NCI-H2196 (cell line): ENCODE results near the gene TOGARAM2.

Experiments
- DNase-seq: peaks from one replicate; lab custom pipeline; 2025; ENCODE audit not compliant: unreplicated experiment; lab: John Stamatoyannopoulos, UW

Gene TOGARAM2

DNA sequence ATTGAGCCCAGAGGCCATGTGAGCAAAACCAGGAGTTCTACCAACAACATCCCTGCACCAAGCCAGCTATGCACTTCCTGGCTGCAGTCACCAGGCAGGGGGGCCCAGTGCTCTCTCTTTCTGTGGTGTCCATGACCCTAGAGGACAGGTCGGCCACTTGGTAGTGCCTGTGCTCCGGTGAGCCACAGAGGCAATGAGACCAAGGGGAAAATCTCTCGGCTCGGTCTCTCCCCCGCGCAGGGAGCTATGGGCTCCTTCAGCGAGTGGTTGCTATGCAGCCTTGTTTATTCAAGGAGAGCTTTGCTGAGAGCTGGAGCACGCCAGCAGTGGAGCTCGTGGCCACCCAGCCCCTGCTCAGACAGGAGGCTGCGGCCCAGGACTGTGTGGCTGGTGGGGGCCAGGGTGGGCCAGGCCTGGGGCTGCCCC lies at the start of gene TOGARAM2:
TOGARAM2 (plus strand) TSS at position 283 of the 426 bp plus-strand sequence. CDS start 13,537 bp downstream, outside the sequence.
- DNase-seq = no peak

DNA sequence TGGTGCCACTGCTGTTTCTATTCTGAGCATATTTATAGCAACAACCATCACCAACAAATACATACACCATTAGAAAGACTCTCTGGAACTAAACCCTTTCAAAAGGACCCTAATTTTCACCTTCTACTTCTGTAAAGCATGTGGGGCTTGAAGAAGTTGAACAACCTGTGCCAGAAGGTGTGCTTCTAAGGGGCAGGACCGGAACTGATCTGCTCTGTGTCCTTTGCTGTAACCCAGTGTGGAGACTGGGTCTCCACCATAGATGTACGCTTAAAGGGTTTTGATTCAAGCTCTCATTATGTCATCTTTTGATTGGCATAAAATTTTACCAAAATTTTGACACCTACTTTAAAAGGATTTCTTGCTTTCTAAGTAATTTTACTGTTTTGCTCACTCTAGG lies 46.3 kb upstream of the TOGARAM2 start:
- DNase-seq = no peak

DNA sequence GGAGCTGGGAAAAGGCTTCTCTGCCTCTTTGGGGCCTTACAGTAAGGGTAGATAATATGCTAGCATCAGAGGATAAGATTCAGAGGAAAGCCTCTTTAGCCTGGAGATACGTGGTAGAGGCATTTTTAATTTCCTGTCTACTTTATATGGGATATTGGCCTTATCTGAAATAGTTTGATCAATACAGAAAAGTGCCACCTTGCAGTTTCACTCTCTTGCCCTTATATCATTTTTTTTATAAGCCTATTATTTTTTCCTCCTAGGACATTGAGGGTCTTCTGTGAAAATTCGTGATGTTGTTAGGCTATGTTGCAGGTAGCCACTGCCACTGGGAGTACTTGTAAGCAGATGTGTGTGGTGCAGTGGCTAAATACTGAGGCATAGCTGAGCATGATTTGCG lies 40.1 kb upstream of the TOGARAM2 start:
- no peak for DNase-seq

DNA sequence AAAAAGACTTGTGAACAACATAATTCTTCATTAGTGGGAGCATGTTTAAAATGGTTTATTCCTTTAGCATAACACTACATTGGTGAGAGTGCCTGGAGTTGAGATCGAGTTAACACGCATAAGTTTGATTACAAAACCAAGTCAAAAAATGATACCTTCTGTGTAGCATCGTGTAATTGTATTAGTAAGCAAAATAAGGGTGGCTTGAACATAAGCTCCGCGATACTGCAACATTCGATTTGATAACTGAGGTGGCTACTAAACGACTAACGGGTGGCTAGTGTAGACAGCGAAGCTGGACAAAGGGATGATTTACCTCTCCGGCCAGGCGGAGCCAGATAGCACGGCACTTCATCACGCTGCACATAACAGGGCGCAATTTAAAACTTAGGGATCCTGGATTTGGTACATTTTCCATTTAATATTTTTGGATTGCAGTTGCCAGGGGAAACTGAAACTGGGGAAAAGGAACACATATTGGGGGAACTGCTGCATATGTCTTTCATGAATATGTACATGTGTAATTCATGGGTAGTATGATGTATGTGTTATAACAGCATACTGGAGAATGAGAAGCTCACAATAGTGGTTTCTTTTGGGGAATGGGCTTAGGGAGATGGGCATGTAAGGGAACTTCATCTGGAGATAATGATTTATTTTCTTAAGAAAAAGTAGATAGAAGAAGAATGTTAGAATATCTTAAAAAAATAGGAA lies 36.4 kb upstream of the TOGARAM2 start:
- no peak for DNase-seq

DNA sequence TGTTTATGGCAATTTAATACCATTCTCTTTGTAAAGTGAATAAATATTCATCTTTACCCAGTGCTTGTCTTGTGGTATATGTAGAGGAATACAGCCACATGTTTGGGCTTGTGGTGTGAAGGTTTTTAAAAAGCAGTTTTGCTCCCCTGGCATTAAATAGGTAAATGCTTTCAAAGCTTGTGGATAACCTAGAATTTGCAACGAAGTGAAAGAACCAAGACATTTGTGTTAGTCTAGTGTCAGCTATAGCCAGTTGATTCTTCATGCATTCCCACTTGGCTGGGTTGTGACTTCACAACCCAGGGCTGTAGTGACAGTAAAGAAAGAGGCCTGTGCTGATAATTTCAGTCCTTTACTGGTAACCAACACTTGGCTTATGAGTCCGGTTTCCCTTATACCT lies 32.9 kb upstream of the TOGARAM2 start:
- DNase-seq = no peak

DNA sequence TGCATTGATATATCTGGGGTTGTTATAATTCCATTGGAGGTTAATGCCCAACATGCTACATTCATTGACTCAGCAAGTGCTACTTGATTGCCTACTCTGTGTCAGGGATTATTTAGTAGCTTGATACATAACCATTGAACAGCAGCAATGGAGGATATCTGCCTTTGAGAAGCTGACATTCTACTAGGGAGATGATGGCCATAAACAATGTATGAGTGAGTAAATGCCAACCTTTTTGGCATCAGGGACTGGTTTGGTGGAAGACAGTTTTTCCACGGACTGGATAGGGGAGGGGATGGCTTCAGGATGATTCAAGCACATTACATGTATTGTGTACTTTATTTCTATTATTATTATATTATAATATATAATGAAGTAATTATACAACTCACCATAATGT lies 31.9 kb upstream of the TOGARAM2 start:
- no peak for DNase-seq

DNA sequence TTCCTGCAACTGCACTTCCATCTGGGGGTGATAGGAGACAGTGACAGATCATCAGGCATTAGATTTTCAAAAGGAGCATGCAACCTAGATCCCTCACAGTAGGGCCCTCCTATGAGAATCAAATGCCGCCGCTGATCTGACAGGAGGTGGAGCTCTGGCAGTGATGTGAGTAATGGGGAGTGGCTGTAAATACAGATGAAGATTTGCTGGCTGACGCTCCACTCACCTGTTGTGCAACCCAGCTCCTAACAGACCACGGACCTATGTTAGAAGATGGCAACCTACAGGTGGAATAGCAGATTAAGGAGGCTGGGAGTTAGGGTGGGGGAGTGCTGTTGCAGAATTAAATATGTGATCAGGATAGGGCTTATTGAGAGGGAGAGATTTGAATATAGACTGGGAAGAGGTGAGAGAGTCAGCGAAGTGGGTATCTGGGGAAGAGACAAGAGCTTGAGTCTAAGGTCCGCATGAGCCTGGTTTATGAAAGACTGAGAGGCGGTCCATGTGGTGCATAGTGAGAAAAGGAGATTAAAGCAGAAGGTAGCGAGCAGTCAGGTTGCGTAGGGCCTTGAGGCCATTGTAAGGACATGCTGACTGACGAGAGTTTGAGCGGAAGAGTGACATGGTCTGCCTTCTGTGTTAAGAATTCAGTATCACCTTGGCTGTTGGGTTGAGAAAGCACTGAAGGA lies 31.3 kb upstream of the TOGARAM2 start:
- DNase-seq = no peak

DNA sequence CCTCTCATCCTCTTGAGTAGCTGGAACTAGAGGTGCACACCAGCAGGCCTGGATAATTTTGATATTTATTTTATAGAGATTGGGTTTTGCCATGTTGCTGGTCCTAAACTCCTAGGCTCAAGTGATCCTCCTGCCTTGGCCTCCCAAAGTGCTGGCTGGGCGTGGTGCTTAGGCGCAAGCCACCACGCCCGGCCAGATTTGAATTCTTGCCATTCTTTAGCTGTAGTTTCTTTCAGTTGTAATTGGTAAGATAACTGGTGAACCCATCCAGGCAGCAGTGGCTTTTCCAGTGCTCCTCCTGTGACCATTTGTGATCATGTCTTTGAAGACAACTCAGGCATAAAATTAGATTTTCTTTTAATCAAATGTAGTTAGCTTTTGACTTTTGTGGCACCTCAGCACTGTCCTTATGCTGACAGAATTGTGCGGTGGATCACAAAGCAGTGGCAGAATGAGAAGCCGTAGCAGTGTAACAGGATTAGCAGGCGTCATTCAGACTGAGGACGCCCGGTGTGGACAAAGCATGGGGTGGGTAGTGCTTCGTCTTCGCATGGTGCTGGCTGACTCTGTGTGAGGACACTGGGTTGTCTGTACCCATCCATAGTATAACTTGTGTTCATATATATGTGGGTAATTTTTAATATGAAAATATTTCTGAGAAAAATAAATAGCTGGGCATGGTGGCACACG lies 30.0 kb upstream of the TOGARAM2 start:
- DNase-seq = no peak

DNA sequence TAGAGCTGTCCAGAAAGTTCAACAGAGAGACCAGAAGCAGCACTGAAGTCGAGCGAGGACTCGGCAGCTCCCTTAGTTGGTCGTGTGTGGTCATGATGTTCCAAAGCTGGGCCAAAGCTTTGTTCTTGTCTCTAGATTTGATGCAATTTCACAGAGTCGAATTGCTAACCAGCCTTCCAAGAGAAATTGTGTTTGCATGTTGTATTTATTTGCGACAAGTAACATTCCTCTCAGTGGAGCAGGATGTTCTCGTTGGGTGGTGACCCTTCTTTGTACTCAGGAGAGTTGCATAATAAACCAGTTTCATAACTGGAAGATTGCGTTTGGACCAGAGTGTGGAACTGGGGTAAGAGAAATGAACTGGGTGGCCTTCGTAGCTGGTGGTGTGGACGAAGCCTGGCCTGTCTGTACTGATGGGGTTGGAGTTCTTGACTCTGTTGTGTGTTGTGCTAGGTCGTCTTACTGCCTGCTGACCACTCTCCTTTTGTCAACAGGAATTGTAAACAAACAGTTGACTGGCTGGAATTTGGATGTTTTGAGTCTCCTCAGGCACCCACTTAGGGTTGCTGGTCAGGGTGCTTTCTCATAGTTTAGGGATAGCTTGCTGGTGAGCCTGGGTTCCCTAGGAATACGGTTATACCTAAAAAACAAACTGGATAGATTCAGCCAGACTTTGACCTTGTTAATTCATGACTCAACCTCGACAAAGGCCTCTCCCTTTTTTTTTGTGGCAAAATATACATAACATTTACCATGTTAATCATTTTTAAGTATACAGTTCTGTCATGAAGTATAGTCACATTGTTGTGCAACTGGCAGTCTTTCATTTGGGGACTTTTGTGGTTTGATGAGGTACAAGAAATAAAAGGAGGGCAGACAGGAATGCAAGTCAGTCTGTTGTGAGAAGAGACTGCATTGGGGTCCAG lies 28.9 kb upstream of the TOGARAM2 start:
- DNase-seq = no peak

DNA sequence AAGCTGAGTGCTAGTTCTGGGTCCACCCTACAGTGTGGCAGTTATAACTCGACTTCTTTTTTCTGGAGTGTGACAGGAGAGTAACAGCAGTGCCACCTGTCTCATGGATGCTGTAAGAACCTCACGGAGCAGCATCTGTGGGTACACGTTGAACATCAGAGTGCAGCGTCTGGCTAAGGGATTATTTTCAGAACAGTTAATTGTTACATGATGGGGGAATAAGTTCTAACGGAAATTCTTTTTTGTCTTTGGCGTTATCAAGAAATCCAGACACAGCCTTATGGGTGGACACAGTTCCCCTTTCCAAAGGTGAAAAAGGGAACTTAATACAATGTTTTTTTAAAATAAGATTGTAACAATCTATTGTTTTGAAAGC lies 28.3 kb upstream of the TOGARAM2 start:
- no peak for DNase-seq

DNA sequence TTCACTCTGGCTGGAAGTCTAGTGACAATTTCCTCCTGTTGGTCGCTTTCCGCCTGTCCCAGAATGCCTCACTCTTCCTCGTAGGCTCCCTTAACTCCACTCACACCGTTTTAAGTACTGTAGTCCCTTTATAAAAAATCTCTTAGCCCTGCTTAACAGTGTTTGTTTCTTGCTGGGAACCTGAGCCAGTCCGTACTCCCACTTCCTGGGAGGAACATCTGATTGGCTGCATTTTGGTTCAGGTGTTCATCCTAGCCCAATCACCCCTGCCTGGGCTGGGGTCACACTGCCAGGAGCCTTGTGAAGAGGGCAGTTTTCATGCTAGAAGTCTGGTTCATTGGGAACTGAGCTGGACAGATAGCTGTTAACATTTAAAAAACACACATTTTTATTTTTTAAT lies 25.6 kb upstream of the TOGARAM2 start:
- no peak for DNase-seq

DNA sequence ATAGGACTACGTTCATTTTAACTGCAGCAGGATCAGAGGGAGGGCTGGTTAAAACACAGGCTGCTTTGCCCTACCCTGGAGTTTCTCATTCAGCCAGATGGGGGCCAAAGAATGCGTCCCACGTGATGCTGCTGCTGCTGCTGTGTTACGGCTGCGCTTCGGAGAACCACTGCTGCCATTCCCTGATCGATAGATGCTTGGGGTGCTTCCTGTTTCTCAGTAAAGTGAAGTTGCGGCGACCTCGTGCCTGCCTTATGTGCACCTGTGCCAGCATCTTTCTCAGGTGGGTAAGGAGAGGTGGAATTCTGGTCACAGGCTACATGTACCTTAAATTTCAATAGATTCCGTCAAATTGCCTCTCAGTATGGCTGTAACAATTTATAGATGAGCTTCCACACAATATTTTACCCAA lies 24.7 kb upstream of the TOGARAM2 start:
- DNase-seq = no peak

DNA sequence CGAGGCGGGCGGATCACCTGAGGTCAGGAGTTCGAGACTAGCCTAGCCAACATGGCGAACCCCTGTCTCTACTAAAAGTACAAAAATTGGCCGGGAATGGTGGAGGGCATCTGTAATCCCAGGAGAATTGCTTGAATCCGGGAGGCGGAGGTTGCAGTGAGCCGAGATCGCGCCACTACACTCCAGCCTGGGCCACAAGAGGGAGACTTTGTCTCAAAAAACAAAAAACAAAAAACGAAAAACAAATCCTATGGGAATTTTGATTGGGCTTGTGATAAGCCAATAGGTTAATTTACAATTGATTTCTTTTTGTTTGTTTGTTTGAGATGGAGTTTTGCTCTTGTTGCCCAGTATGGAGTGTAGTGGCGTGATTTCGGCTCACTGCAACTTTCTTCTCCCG lies 24.2 kb upstream of the TOGARAM2 start:
- no peak for DNase-seq

DNA sequence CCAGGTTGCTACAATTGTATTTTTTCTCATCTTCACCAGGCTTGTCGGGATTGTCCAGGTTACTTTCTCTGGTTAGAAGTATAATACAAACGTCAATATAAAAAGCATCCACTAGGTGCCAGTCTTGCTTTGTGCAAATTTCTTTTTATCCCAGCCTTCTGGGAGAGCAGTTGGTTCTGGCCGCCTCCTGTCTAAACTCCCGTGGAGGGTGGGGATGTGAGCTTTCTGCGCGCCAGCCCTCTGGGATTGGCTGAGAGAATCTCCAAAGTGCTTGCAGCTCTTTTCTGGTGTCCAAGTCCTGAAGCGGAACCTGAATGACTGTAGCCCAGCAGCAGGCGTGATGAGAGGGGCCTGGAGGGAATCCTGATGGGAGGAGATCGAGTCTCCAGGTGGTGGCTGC lies 22.4 kb upstream of the TOGARAM2 start:
- DNase-seq = peak; percentile 70

DNA sequence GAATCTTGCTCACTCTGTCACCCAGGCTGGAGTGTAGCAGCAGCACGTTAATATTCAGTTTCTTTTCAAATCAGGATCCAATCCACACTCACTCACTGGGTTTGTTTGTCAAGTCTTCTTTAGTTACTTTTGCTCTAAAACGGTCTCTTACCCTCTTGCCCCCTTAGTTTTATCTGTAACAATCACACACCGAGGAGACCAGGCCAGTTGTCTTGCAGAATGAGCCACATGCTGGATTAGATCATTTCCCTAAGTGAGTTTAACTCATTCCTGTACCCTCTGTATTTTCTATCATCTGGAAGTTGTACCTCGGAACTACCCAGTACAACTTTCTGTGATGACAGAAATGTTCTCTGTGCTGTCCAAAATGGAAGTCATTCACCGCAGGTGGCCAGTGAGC lies 20.7 kb upstream of the TOGARAM2 start:
- DNase-seq = no peak

DNA sequence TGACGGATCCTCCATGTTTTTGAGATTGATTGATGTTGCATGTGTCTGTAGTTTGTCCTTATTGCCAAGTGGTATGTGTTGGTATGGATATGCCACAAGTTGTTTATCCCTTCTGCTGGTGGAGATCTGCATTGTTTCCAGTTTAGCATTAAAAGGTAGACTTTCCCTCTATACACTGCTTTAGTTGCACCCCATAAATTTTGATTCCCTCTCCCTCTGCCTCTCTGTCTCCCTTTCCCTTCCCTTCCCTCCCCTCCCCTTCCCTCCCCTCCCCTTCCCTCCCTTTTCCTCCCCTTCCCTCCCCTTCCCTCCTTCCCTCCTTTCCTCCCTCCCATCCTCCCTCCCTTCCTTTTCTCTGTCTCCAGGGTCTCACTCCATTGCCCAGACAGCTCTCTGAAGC lies 18.6 kb upstream of the TOGARAM2 start:
- no peak for DNase-seq

DNA sequence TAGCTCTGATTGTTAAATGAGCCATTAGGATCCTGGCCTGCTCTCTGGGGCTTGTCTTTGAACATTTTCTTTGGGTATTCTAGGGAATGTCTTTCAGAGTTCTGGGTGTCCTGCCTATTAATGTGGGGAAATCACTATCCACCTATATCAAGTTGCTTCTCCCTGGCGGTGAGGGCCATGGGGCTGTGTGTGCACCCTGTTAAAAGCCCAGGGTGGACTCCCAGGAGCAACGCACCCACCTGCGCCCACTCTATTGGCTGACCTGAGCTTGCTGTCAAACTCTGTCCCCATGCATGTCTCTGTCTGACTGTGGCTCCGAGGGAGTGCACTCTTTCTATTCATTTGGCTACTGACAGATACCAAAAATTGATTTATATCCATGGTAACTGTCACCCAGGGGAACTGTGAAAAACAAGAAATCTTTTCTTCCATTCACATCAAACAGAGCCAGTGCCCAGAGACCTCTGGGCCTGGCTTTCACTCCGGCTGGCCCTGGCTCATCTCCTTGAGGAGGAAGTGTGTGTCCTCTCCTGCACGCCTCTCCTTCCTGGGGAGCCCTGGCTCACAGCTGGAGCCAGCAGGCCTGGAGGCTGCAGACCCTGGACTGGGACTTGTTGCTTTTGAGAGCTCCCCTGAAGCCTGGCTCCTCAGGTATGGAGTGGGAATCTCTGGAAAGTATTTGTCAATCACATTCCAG lies 10.5 kb upstream of the TOGARAM2 start:
- DNase-seq = no peak

DNA sequence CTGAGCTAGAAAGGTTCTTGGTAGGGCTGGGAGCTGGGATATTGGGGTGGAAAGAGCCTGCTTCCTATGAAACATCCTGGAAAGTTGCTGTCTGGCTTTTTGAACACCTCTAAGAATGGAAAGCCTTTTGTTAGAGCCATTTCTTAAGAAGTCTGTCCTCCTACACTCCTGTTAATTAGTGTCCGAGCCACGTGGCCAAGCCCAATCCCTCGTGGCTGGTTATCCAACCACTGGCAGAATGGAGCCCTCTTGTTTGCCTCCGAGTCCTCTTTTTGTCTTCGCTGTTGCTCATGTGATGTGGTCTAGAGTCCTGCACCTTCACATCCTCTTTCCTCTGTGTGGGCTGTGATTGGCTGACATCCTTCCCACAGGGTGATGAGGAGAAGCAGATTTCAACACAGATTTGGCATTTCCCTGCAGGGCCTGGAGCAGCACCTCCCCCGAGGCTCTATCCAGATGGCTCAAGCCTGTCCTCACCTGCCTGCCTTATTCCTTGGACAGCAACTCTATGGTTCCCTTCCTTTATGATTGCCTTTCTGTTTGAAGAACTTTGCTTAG lies 8.2 kb upstream of the TOGARAM2 start:
- DNase-seq = no peak

DNA sequence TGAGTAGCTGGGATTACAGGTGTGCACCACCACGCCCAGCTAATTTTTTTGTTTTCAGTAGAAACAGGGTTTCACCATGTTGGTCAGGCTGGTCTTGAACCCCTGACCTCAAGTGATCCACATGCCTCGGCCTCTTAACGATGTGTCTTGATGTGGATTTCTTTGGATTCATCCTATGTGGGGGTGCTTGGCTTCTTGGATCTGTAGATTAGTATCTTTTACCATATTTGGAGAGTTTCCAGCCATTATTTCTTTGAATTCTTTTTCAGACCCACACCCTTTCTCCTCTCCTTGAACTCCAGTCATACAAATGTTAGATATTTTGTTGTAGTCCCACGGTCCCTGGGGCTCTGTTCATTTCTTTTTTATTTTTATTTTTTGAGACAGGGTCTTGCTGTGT lies 6.8 kb upstream of the TOGARAM2 start:
- DNase-seq = no peak

DNA sequence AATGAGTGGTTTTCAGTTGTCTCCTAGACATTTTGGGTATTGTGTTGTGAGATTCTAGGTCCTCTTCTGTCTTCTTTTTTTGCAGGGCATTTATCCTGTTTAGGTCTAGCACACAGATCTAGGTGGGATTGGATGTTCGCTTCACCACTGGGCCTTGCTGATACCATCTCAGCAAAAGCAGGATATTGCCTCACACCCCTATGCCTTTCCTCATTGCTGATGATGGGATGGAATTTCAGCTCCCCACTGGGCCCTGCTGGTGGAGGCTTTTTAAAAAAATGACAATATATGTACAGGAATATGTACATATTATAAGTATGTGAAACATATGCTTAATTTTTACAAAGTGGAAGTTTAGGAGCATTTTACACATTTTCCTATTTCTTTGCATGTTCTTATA lies 5.4 kb upstream of the TOGARAM2 start:
- DNase-seq = no peak
